ENCODE results near the gene ARHGEF6.

DNA sequence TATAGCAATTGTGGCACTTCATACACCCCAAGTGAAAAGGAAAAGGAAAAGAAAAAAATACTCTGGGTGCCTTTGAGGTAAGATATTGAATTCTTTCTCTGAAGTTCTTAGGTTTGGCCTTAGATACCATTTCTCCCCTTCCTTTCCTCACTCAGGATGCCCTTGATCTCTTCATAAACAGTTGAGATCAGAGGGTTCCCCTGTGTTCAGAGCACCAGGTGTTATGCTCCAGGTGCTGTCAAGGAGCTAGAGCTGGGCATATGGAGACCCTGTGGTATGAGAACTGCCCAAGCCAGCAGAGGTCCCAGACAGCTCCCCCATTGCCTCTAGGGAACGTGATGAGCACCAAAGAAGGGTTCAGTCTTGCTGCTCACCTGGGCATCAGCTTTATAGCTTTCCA is 149.9 kb downstream of the ARHGEF6 start:
- TF ChIP-seq POLR2AphosphoS5 (IDR thresholded peaks at IDR 0.05) (no peak), POLR2A (IDR thresholded peaks at IDR 0.05) (no peak), EP300 (IDR thresholded peaks at IDR 0.05) (no peak)
- TF ChIP-seq, protein P1, sequence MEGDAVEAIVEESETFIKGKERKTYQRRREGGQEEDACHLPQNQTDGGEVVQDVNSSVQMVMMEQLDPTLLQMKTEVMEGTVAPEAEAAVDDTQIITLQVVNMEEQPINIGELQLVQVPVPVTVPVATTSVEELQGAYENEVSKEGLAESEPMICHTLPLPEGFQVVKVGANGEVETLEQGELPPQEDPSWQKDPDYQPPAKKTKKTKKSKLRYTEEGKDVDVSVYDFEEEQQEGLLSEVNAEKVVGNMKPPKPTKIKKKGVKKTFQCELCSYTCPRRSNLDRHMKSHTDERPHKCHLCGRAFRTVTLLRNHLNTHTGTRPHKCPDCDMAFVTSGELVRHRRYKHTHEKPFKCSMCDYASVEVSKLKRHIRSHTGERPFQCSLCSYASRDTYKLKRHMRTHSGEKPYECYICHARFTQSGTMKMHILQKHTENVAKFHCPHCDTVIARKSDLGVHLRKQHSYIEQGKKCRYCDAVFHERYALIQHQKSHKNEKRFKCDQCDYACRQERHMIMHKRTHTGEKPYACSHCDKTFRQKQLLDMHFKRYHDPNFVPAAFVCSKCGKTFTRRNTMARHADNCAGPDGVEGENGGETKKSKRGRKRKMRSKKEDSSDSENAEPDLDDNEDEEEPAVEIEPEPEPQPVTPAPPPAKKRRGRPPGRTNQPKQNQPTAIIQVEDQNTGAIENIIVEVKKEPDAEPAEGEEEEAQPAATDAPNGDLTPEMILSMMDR (IDR thresholded peaks at IDR 0.05): no peak

Measured in stomach (tissue), 4 donors.